Middle frontal gyrus (tissue), 1 donor: ENCODE results near the gene UNC5A.

Source experiments
- DNase-seq: peaks from one replicate; pipeline ENCODE4 v3.0.0-alpha.2; 2015; ENCODE audit warnings: low spot score; ENCODE audit errors: extremely low spot score

Gene UNC5A

DNA sequence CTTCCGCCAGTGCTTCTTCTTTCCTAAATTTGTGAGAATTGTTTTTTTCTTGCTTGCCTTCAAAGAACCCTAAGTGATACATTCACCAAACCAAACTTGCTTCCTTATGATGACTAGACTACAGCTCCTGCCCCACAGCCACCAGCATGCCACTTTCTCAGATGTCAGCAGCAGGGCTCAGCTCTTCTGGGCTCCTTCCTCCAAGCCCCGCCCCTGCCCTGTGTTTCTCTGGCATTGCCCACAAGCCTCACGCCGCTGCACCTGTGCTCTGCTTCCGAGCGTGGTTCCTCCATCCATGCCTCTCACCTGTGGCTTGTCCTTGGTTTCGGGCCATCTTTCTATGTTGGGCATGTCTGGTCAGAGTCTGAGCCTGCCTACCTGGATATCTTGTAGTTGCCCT lies 10.6 kb downstream of the UNC5A start:
- DNase-seq, result no peak

DNA sequence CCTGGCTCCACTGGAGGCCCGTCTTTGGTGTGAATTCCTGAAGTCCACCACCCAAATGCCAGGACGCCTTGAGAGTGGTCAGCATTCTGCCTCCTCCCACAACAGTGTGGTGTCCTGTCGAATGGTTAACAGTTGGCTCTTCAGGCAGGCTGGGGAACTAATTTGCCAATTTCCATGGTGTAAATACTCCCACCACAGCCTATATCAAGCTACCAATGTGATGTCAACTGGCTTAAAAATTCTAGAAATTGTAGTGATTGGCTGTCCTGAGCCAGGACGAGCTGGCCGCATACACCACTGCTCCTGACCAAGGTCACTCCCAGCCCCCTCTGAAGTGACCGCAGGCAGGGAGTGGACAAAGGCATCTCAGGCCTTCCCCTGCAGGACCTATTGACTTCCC lies 11.1 kb downstream of the UNC5A start:
- DNase-seq, result no peak

DNA sequence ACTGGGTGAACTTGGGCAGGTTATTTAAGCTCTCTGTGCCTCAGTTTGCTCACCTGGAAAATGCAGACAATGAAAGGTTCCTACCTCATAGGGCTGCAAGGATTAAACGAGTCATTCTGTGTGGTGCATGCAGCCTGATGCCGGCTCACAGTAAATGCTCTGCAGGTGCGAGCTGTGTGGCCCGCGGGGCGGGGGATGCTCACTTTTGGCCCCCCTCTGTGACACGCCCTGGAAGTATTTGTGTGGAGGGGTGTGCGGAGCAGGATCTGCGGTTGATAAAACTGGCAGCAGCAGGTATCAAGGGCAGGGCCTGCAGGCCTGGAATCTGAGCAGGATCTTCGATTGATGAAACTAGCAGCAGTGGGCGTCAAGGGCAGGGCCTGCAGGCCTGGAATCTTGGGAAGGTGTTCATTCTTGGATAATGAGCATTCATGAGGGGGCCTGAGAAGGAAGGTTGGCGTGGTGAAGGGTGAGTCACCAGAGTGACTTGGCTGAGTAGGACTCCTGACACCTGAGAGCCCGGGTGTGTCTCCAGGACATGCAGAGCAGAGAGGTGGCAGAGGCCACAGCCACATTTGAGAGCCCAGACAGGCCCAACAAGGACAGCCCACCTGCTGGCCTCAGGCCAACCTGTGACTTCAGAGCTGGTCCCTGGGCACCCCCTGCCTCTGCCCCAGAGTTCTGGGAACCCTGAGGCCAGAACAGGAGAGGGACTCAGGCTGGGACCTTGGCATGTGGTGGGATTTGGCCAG lies 11.9 kb downstream of the UNC5A start:
- DNase-seq, result no peak

DNA sequence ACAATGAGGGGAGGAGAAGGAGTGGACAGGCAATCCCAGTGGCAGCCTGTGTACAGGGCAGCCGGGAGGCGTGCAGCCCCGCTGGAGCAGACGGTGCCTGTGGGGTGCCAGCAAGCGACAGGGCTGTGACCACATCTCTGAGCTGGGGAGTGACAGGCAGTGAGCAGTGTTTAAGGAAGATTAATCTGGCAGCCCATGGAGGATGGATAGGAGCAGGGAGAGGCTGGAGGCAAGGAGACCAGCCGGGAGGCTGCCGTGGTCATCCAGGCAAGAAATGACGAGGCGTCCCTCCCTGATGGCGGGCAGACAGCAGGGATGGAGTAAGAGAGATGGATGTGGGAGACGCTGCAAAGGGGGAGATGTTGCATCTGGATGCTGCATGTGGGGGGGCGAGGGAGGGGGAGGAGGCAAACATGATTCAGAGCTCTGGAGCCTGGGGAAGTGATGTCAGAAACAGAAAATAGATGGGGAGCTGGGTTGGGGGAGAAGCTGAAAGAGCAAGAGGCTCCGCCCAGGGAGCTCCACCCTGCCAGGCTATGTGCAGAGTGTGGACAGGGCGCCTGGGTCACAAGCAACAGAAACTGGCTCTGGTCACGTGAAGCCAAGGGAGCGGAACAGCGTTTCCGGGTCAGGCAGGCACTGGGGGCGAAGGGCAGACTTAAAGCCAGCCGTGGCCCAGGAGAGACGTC lies 12.6 kb downstream of the UNC5A start:
- no peak for DNase-seq

DNA sequence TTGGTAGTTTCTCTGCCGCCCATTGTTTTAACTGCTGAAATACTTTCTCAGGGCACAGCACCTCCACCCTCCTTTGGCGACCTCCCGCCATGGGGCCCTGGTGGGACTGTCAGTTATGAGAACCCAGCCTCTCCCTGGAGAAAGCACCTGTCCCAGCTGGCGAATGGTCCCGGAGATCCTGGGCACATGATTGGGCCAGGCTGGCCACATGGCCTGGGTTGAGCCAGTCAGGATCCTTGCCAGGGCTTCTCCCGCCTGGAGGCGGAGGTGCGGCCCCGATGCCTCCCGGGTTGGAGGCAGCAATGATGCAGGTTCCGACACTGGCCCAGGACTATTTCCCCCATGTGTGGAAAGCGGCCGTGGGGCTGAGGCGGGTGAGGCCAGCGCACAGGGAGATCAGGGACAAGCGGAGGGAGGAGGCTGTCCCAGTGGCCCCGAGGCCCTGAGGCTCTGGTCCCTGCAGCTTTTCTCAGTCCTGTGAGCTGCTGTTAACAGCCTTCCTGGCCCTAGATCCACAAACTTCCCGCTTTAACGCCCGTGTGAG lies 13.6 kb downstream of the UNC5A start:
- DNase-seq, result no peak

DNA sequence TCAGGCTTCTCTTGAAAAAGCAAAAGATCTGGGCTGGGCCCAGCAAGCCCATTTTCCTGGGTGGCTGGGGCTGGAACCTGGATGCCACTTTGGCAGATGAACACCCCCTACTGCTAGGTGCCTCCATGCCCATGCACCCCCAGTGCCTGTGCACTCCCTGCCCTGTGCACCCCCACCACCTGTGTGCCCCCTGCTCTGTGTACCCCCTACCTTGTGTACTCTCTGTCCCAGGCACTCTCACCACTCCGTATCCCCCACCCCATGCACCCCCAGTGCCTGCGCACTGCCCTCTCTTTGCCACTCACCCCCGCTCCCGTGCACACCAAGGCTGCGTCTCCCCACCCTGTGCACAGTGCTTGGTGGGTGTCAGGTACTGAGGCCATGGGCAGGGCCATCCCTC lies 14.2 kb downstream of the UNC5A start:
- no peak for DNase-seq

DNA sequence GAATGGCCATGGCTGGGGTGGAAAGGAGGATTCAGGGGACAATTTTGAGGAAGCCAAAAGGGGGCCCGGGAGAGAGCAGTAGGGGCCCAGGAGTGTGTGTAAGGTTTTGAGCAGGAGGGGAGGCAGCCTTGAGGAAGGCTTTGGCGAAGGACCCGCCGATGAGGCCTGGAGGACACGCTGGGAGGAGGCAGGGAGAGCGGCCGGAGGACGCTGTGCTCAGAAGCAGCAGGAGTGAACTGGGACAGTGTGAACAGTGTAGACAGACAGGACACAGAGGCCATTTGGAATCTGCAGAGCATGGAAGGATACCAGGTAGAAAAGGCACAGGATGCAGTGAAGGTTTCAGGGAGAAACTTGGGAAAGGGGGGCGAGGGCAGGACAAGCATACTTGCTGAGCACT lies 14.9 kb downstream of the UNC5A start:
- DNase-seq, result no peak

DNA sequence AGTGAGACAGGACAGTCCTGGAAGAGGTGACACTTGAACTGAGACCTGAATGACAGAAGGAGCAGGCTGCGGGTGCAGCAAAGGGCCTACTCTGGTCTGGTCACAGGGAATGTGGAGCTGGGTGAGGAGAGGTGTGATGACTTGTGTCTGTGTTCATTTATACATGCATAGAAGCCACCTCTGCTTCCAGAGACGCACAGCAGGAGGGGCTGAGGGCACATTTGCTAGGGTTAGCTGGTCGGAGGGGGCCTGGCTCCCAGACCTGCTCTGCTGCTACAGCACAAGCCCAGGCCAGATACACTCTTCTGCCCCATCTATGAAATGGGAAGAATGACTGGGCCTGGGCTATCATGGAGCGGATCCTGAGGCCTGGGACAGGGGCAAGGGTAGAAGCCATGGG lies 15.6 kb downstream of the UNC5A start:
- DNase-seq, result no peak

DNA sequence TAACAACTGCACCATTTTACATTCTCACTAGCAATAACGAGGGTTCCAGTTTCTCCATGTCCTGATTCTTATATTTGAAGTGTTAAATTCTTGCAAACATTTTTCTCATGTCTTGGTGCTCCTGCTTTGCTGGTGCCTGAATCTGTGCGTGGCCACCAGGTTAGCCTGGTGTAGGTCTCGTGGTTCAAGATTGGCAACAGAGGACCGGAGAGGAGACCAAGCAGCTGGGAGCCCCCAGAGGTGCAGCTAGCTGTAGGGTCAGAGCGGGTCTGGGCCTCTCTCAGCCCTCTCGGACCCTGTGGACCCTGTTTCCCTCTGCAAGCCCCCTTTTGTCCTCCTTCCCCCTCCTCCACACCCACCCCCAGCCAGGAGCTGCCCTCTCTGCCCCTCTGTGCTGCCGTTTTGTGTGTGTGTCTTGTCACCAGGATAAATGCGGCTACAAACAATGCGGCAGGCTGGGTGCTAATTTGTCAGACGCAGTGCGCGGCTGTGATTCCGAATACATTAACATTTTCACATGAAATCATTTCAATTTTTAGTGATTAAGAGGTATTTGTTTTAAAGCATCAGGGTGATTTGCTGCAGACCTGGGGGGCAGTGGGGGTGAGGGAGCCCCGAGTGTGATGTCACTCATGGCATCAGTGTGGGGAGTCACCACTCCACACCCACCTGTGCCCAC lies 17.5 kb downstream of the UNC5A start:
- DNase-seq, result no peak

DNA sequence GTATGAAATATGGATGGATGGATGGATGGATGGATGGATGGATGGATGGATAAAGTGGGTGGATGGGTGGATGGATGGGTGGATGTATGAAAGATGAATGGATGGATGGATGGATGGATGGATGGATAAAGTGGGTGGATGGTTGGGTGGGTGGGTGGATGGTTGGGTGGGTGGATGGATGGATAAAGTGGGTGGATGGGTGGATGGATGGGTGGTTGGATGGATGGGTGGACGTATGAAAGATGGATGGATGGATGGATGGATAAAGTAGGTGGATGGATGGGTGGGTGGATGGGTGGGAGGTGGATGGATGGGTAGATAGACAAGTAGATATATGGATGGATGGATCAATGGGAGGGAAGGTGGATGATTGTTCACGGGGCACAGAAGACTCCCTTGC lies 19.0 kb downstream of the UNC5A start:
- no peak for DNase-seq

DNA sequence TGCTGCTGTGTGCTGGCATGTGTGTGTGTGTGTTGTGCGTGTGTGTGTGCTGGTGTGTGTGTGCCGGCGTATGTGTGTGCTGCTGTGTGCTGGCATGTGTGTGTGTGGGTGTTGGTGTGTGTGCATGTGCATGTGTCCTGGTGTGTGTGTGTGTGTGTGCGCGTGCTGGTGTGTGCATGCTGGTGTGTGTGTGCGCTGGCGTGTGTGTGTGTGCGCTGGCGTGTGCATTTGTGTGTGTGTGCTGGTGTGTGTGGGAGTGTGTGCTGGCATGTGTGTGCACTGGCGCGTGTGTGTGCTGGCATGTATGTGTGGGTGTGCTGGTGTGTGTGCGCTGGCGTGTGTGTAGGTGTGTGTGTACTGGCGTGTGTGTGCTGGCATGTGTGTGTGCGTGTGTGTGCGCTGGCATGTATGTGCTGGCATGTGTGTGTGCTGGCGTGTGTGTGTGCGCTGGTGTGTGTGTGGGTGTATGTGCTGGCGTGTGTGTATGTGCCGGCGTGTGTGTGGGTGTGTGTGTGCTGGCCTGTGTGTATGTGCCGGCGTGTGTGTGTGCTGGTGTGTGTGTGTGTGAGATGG lies 20.1 kb downstream of the UNC5A start:
- DNase-seq, result no peak

DNA sequence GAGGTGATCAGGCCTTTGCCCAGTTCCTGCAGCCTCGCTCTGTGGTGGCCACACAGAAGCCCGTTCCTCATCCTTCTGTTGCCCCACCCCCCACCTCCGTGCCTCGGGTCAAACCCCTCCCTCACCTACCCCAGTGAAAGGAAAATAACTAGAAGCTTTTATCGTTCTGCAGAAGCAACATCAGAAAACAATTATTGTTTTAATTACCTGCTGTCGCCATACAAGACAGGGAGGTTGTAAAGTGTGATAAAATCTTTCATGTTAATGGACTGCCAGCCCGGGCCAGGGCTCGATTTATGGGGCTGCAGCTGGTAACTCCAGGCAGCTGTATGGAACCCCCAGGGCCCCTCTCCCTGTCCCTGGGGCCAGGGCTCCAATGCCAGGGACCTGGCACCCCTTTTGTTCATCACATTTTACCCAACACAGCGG lies 20.6 kb downstream of the UNC5A start:
- no peak for DNase-seq

DNA sequence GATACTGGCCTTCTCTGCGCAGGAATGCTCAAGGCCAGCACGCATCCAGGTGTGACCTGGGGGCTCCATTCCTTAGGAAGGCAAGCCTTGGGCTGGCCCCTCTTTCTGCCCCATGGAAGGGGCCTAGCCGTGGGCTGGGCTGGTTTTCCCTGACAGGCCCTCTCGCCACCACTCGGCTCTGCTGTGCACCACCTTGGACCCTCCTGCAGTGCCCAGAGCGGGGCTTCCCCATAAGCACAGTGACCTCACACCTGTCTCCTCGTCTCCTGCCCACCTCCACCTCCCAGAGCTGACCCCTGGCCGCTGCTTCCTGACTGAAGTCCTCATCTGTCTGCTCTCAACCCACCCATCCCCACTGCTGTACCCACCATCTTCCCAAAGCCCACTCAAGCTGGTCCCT lies 21.1 kb downstream of the UNC5A start:
- DNase-seq, result no peak

DNA sequence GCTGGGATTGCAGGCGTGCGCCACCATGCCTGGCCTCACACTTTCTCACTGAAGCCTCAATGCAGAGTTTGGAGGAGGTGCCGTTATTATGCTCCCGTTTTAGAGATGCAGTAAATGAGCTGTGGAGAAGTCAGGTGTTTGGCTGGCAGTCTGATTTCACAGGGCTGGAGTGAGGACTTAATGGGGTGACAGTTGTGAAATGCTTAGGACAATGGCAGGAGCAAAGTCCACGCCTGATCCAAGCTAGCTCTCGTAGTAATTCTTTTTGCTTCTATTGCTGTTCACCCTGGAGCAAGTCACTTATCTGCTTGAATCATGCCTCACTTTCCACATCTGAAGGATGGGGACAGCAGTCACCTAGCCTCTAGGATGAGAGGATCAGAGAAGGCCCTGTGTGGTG lies 21.8 kb downstream of the UNC5A start:
- no peak for DNase-seq

DNA sequence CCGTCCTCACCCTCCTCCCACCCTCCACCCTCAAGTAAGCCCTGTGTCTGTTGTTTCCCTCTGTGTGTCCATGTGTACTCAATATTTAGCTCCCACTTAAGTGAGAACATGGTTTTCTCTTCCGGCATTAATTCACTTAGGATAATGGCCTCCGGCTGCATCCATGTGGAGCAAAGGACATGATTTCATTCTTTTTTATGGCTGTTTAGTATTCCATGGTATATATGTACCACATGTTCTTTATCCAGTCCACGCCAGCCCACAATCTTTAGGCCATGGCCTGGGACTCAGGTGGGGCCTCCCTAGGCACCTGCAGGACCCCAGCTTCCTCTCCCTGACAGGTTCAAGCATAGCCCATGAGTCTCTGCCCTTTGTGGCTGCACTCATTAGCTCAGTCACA lies 22.9 kb downstream of the UNC5A start:
- DNase-seq, result no peak

DNA sequence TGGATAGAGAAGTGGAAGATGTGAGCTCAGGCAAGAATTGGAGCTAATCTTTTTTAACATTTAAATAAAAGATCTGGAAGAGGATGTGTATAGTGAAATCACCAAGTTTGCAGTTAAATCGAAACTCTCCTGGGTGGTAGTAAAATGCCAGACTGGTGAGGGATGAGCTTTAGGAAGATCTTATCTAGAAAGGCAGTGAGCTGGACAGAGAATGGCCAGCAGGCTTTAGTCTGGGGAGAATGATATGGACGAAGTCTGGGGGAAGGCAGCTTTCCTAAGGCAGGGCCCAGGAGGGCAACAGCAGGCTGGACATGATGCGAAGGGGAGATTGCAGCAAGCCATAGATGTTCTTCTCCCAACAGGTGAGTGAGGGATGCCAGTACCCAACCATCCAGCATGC lies 25.6 kb downstream of the UNC5A start:
- no peak for DNase-seq

DNA sequence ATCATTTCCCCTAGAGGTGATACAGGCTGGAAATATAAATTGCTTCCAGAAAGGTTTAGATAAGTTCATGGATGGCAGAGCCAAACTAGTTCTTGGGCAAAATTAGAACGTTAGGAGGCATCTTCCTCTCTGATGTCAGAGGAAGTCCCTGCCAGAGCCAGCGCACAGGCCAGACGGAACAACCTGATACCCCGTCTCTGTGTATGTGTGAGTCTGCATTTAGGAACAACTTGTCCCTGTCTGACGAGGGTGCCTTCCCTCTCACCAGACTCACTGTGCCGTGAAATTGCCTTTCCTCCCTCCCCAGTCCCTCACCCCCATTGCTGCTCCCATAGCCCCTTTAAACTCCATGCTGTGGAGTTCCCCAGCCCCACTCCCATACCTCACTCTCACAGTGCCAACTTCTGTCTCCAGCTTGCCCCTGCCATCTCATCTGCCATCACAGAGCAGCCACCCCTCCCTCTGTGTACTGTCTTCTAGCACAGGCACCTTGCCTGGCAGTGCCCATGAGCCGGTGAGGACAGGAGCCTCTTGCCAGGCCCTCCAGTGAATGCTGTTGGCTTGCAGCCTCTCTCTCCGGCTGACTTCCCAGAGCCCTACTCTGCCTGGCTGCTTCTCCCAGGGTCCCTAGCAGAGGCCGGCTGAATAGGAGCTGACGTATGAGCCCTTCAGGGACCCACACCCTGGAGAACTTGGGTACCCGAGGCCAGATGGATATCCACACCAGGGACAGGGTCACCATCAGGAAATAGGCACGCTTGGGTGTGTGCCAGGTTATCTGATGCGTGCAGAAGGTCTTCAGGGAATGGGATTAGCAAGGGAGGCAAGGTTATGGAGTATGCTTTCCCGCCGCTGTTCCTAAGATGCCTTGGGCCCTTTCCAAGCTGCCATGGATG lies 26.7 kb downstream of the UNC5A start:
- DNase-seq, result no peak

DNA sequence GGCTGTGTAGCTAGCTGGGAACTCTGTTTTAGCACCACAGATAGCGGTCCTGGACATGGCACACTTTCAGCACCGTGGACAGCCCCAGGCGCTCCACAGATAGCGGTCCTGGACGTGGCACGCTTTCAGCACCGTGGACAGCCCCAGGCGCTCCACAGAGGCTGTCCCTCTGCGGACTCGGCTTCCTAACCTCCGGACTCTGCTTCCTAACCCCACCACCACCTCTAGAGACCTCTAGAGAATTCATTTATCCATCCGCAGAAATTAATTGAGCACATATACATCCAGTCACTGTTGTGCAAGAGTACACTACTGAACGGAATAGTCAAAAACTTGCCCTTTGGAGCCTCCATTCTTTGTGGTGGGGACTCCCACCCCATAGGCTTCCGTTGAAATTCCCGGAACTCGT lies 27.4 kb downstream of the UNC5A start:
- no peak for DNase-seq

DNA sequence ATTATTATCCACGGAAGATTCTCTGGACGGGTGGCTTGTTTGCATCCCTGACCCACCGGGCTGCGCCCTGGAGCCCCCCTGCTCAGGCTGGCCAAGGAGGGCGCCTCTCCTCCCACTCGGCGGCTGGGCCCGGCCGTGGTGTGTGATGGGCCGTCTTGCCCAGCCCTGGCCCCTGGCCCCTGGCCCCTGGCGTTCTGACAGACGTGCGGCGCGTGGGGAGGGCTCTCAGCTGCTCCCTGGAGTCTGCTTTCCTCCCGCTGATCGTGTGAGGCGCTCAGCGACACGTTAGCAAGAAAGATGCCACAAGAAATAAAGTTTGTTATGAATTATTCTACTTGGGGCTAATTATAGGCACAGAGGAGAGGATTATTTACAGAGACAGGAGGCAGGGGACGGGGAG lies 33.3 kb downstream of the UNC5A start:
- DNase-seq, result no peak

DNA sequence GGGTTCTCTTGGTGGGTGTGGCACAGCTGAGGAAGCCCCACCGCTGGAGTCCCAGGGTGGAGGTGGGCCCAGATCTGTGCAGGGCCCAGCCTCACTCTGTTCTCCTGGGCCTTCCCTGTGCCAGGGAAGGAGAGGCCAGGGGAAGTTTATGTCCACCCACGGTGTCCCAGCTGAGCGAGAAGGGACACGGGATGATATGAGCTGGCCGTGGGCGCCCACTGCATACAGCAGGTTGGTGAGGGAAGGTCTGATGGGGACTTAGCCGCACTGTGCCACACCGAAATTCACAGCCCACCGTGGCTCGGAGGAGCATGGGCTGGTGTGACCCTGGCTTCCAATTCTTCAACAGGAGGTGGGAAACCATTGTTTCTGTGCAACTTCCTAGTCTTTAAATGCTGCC lies 33.9 kb downstream of the UNC5A start:
- no peak for DNase-seq
